Activated naive CD8-positive, alpha-beta T cell treated with anti-CD3 and anti-CD28 coated beads, Interleukin-2, amount 50 U/mL, for 24 hours (primary cell): Measurements from ENCODE around the gene MDN1.
"Not testable (repeated sequence)": the region's sequence is repeated elsewhere in the genome, so short reads cannot be mapped to it uniquely, and the experiment has no call there.

Source experiments
- ATAC-seq: fragments of 150-1000 bp; cut with Tn5 transposase; one replicate; pipeline ENCODE4 v1.10.0; 2021
- DNase-seq: peaks from one replicate; pipeline ENCODE4 v3.0.0; 2021
- H3K27ac Mint-ChIP-seq: one replicate; pipeline ENCODE4 v1.8.0; 2021; ENCODE audit warnings: mild to moderate bottlenecking, mixed read lengths
- H3K27me3 Mint-ChIP-seq: one replicate; pipeline ENCODE4 v1.8.0; 2021; ENCODE audit warnings: mixed read lengths
- H3K36me3 Mint-ChIP-seq: one replicate; pipeline ENCODE4 v1.8.0; 2021; ENCODE audit warnings: low read depth, mixed read lengths
- H3K4me1 Mint-ChIP-seq: one replicate; pipeline ENCODE4 v1.8.0; 2021; ENCODE audit warnings: mixed read lengths
- H3K4me3 Mint-ChIP-seq: one replicate; pipeline ENCODE4 v1.8.0; 2021; ENCODE audit warnings: mild to moderate bottlenecking, moderate library complexity, mixed read lengths
- H3K9me3 Mint-ChIP-seq: one replicate; pipeline ENCODE4 v1.8.0; 2021; ENCODE audit warnings: mixed read lengths

MDN1 gene

DNA sequence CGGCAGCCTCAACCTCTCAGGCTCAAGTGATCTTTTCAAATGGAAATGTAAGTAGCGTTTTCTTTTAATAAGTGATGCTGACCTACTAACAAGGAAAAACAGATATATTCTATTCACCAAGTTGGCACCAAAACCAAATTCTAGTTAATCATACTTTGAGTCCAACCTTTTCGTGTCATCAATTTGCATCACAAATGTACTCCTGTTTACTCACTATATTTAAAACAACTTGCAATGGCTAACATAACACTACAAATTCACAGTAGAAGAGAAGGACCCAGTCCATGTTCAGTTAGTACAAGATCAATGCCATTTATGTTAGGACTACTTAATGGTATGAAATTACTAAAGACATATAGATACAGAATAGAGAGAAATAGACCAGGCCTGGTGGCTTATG lies 50.0 kb downstream of the MDN1 start:
- DNase-seq (no peak), ATAC-seq (no peak)
- no peak overlapping the region for H3K4me3 Mint-ChIP-seq
- H3K4me1 Mint-ChIP-seq: no peaks in the 10 kb centered on the region
- no peaks in the 10 kb centered on the region for H3K9me3 Mint-ChIP-seq
- peaks cover 56% of the 10 kb centered on the region for H3K36me3 Mint-ChIP-seq
- no peaks in the 10 kb centered on the region for H3K27me3 Mint-ChIP-seq
- H3K27ac Mint-ChIP-seq: no peak overlapping the region

DNA sequence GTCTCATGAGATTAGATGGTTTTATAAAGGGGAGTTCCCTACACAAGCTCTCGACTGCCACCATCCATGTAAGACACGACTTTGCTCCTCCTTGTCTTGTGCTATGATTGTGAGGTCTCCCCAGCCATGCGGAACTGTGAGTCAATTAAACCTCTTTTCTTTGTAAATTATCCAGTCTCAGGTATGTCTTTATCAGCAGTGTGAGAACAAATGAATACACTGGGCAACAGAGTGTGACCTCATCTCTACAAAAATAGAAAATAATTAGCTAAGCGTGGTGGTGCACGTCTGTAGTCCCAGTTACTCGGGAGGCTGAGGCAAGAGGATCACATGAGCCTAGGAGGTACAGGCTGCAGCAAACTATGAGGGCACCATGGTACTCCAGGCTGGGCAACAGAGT lies 51.3 kb downstream of the MDN1 start:
- H3K4me3 Mint-ChIP-seq: no peak overlapping the region
- H3K27me3 Mint-ChIP-seq: no peaks in the 10 kb centered on the region
- ATAC-seq (no peak), DNase-seq (no peak)
- no peaks in the 10 kb centered on the region for H3K4me1 Mint-ChIP-seq
- peaks cover 49% of the 10 kb centered on the region for H3K36me3 Mint-ChIP-seq
- H3K27ac Mint-ChIP-seq: no peak overlapping the region
- H3K9me3 Mint-ChIP-seq: no peaks in the 10 kb centered on the region

- Mint-ChIP-seq H3K27me3 (no peaks in the 10 kb centered on the region), H3K27ac (no peak overlapping the region), H3K4me3 (no peak overlapping the region), H3K4me1 (no peaks in the 10 kb centered on the region), H3K9me3 (no peaks in the 10 kb centered on the region), H3K36me3 (peaks cover 38% of the 10 kb centered on the region)
- ATAC-seq (no peak), DNase-seq (no peak)
These were observed 56.0 kb downstream of the MDN1 start for GRCh38 chr6:89763550-89763949.

DNA sequence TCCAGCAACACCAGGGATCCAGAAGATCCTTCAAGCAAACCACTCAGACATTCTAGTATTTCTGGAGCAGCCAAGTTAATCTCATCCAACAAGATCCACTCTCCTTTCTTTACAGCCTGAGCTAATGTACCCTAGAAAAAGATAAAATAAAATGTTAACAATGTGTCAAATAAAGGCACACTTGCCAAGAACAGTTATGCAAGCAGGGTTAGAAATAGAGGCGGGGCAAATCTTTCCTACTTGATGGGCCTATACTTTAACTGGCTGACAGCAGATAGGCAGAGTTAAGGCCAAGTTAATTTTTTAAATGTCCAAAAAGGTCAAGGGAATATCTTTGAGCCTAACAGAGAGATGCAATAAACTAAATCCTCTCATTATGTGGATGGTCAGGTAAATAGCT lies 60.8 kb downstream of the MDN1 start:
- no peak overlapping the region for H3K27ac Mint-ChIP-seq
- H3K27me3 Mint-ChIP-seq: no peaks in the 10 kb centered on the region
- DNase-seq (no peak), ATAC-seq (no peak)
- no peaks in the 10 kb centered on the region for H3K4me1 Mint-ChIP-seq
- no peaks in the 10 kb centered on the region for H3K9me3 Mint-ChIP-seq
- no peak overlapping the region for H3K4me3 Mint-ChIP-seq
- H3K36me3 Mint-ChIP-seq: peaks cover 48% of the 10 kb centered on the region

GRCh38 chr6:89750338-89750737 lies 69.3 kb downstream of the MDN1 start:
- Mint-ChIP-seq H3K36me3 (peaks cover 64% of the 10 kb centered on the region), H3K27me3 (no peaks in the 10 kb centered on the region), H3K27ac (no peak overlapping the region), H3K4me3 (no peak overlapping the region), H3K9me3 (no peaks in the 10 kb centered on the region), H3K4me1 (no peaks in the 10 kb centered on the region)
- DNase-seq (no peak), ATAC-seq (no peak)

DNA sequence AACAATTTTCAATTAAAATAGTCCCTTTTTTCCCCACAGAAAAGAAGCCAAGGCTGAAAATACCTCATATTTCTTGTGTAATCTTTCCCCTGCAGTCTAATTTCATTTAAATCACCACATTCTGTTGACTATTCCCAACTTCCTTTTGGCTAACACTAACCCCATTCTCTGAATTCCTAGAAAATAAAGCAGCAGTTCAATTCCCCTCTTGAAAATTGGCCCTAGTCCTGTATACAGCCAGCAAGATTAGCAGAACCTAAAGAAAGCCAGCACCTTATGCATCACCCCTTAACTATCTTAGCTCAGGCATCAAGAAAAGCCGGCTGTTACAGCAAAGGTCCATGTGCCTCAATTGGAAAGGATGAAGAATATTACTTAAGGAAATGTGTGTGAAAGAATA lies 69.7 kb downstream of the MDN1 start:
- Mint-ChIP-seq H3K4me1 (no peaks in the 10 kb centered on the region), H3K27ac (peak overlapping the region; percentile 11), H3K27me3 (no peaks in the 10 kb centered on the region), H3K4me3 (no peak overlapping the region), H3K36me3 (peaks cover 65% of the 10 kb centered on the region), H3K9me3 (no peaks in the 10 kb centered on the region)
- DNase-seq: no peak
- ATAC-seq: no peak

- no peak for DNase-seq
- H3K4me1 Mint-ChIP-seq: no peaks in the 10 kb centered on the region
- H3K4me3 Mint-ChIP-seq: no peak overlapping the region
- H3K9me3 Mint-ChIP-seq: no peaks in the 10 kb centered on the region
- no peaks in the 10 kb centered on the region for H3K27me3 Mint-ChIP-seq
- H3K36me3 Mint-ChIP-seq: peaks cover 69% of the 10 kb centered on the region
- no peak overlapping the region for H3K27ac Mint-ChIP-seq
- no peak for ATAC-seq
These were observed 73.9 kb downstream of the MDN1 start for GRCh38 chr6:89745716-89746115.

DNA sequence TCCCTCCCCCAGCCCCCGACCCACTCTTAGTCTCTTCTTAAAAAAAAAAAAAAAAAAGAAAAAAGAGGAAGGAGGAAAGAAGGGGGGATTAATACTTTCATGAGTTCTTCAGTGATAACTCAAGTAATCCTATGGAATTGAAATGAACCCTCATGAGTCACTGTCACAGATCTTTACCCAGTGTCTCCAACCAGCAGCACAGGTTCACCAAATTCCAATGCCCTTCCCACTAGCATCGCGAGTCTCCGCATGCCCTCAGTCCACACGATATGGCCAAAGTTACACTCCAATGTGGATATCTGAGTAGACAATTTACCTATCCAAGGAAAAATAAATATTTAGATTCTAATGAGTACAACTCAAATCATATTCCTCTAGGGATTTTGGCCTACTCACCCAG lies 74.5 kb downstream of the MDN1 start:
- no peaks in the 10 kb centered on the region for H3K9me3 Mint-ChIP-seq
- H3K4me1 Mint-ChIP-seq: no peaks in the 10 kb centered on the region
- no peak for DNase-seq
- no peak overlapping the region for H3K27ac Mint-ChIP-seq
- no peak for ATAC-seq
- H3K27me3 Mint-ChIP-seq: no peaks in the 10 kb centered on the region
- H3K4me3 Mint-ChIP-seq: no peak overlapping the region
- peaks cover 70% of the 10 kb centered on the region for H3K36me3 Mint-ChIP-seq

- H3K9me3 Mint-ChIP-seq: no peaks in the 10 kb centered on the region
- no peak overlapping the region for H3K27ac Mint-ChIP-seq
- no peaks in the 10 kb centered on the region for H3K4me1 Mint-ChIP-seq
- no peak for ATAC-seq
- peaks cover 57% of the 10 kb centered on the region for H3K36me3 Mint-ChIP-seq
- no peaks in the 10 kb centered on the region for H3K27me3 Mint-ChIP-seq
- no peak for DNase-seq
- H3K4me3 Mint-ChIP-seq: no peak overlapping the region
These were observed 82.7 kb downstream of the MDN1 start for GRCh38 chr6:89736893-89737292.

DNA sequence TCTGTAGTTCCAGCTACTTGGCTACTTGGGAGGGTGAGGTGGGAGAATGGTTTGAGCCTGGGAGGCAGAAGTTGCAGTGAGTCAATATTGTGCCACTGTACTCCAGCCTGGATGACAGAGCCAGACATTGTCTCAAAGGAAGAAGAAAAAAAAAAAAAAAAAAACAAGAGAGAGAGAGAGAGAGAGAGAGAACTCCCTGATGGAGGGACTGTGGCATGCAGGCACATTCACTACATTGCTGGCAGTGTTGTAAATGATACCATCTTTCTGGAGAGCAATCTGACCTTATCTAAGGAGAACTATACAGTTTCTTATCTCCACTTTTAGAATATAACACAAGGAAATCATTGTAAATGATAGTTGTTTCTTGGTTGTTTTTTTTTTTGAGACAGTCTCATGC lies 85.1 kb downstream of the MDN1 start:
- Mint-ChIP-seq H3K4me1 (no peaks in the 10 kb centered on the region), H3K27ac (no peak overlapping the region), H3K27me3 (no peaks in the 10 kb centered on the region), H3K4me3 (no peak overlapping the region), H3K36me3 (peaks cover 62% of the 10 kb centered on the region), H3K9me3 (no peaks in the 10 kb centered on the region)
- no peak for DNase-seq
- no peak for ATAC-seq

GRCh38 chr6:89731924-89732567 lies 87.5 kb downstream of the MDN1 start:
- DNase-seq (no peak), ATAC-seq (no peak)
- Mint-ChIP-seq H3K27me3 (no peaks in the 10 kb centered on the region), H3K36me3 (peaks cover 69% of the 10 kb centered on the region), H3K4me1 (no peaks in the 10 kb centered on the region), H3K27ac (no peak overlapping the region), H3K4me3 (no peak overlapping the region), H3K9me3 (no peaks in the 10 kb centered on the region)

GRCh38 chr6:89731262-89731661 lies 88.3 kb downstream of the MDN1 start:
- not testable (repeated sequence) for H3K9me3 Mint-ChIP-seq, ATAC-seq, H3K27me3 Mint-ChIP-seq, H3K4me3 Mint-ChIP-seq, H3K4me1 Mint-ChIP-seq, DNase-seq, H3K27ac Mint-ChIP-seq
- peaks cover 72% of the 10 kb centered on the region for H3K36me3 Mint-ChIP-seq

GRCh38 chr6:89729818-89730217 lies 89.8 kb downstream of the MDN1 start:
- ATAC-seq: no peak
- no peaks in the 10 kb centered on the region for H3K9me3 Mint-ChIP-seq
- no peak overlapping the region for H3K4me3 Mint-ChIP-seq
- no peak for DNase-seq
- H3K36me3 Mint-ChIP-seq: peaks cover 77% of the 10 kb centered on the region
- H3K4me1 Mint-ChIP-seq: no peaks in the 10 kb centered on the region
- H3K27me3 Mint-ChIP-seq: no peaks in the 10 kb centered on the region
- H3K27ac Mint-ChIP-seq: no peak overlapping the region

DNA sequence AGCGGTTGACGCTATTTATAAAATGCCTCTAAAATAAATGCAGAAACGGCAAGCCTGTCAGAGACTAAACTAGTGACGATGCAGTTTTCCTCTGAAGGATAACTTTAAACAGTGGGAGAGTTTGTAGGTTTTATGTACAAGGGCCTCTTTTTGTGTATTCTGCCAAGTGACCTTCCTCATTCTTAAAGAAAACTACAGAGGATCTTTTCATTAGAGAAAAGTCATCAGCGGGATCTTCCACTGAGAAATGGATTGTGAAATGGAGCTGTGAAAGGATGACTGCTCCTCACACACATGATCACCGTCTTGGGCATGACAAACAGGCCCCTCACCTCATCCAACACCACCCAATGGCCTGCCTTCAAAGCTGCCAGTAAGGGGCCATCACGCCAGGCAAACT lies 92.1 kb downstream of the MDN1 start:
- H3K36me3 Mint-ChIP-seq: peaks cover 78% of the 10 kb centered on the region
- no peak overlapping the region for H3K4me3 Mint-ChIP-seq
- no peak overlapping the region for H3K27ac Mint-ChIP-seq
- no peaks in the 10 kb centered on the region for H3K9me3 Mint-ChIP-seq
- no peaks in the 10 kb centered on the region for H3K27me3 Mint-ChIP-seq
- DNase-seq (no peak), ATAC-seq (no peak)
- H3K4me1 Mint-ChIP-seq: no peaks in the 10 kb centered on the region

DNA sequence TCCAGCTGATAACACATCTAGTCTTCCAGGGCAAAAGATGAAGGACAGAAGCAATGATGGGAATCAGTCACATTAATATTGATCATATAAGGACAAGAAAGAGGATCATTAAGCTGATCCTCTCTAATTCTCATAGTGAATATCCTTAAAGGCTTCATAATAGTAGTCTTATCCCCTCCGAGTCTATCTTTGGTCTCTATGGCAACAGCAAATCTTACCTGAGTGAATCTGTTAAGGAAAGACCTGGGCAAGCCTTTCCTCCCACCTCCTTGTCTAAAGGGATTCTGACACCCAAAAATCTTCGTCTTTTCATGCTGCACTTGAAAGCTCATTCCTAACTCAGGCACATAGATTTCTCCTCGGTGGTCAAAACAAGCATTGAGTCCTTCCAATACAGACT lies 94.6 kb downstream of the MDN1 start:
- Mint-ChIP-seq H3K27me3 (no peaks in the 10 kb centered on the region), H3K4me3 (no peak overlapping the region), H3K36me3 (peaks cover 62% of the 10 kb centered on the region), H3K4me1 (no peaks in the 10 kb centered on the region), H3K9me3 (no peaks in the 10 kb centered on the region), H3K27ac (no peak overlapping the region)
- ATAC-seq: no peak
- DNase-seq: no peak

DNA sequence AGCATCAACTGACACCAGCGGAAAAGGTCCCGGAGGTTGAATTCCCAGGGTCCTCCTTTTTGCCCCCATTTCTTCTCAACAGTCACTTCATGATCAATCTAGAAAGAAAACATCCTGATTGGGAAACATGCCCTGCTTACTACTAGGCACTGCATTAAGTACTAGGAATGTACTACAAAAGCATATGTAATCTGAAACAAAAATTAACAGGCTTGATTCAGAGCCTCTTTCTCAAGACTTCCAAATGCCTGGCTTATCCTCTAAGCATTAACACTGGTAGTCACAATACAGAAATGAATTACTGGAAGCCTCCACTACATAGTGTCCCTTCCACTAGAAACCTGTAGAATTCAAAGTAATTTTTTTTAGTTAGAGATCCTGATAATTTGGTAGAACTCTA lies 96.5 kb downstream of the MDN1 start:
- DNase-seq (no peak), ATAC-seq (no peak)
- Mint-ChIP-seq H3K4me3 (no peak overlapping the region), H3K36me3 (peaks cover 61% of the 10 kb centered on the region), H3K9me3 (no peaks in the 10 kb centered on the region), H3K27ac (no peak overlapping the region), H3K27me3 (no peaks in the 10 kb centered on the region), H3K4me1 (no peaks in the 10 kb centered on the region)
